H9 (cell line): ENCODE data around the gene SLC10A3. TPM values are rescaled to one million over a fixed set of nuclear protein-coding genes. Genes with fewer than 3 reads are reported as not detected.

Experiments used
- DNase-seq: peaks from one replicate; pipeline ENCODE4 v3.0.0-alpha.2; 2017
- H2AFZ ChIP-seq: one replicate; pipeline ENCODE4 v1.6.1; 2013; ENCODE audit warnings: mild to moderate bottlenecking, low read length, control low read depth, moderate library complexity
- H2AK5ac ChIP-seq: 2 replicates; pipeline ENCODE4 v1.6.1; 2013; ENCODE audit warnings: low read length, control low read depth, mixed read lengths; ENCODE audit not compliant: insufficient read length
- H2BK120ac ChIP-seq: one replicate; pipeline ENCODE4 v1.6.1; 2013; ENCODE audit warnings: low read depth, mild to moderate bottlenecking, low read length, control low read depth, inconsistent platforms; ENCODE audit not compliant: poor library complexity, severe bottlenecking
- H2BK12ac ChIP-seq: 2 replicates; pipeline ENCODE4 v1.6.1; 2013; ENCODE audit warnings: low read length, control low read depth, mixed read lengths, low read depth; ENCODE audit not compliant: insufficient read length
- H2BK15ac ChIP-seq: 2 replicates; pipeline ENCODE4 v1.6.1; 2013; ENCODE audit warnings: low read depth, low read length, control low read depth
- H2BK20ac ChIP-seq: one replicate; pipeline ENCODE4 v1.6.1; 2013; ENCODE audit warnings: low read depth, mild to moderate bottlenecking, low read length, control low read depth, inconsistent platforms; ENCODE audit not compliant: poor library complexity, severe bottlenecking
- H2BK5ac ChIP-seq: 2 replicates; pipeline ENCODE4 v1.6.1; 2013; ENCODE audit warnings: low read length, control low read depth, mixed read lengths; ENCODE audit not compliant: insufficient read length
- H3K14ac ChIP-seq: 2 replicates; pipeline ENCODE4 v1.6.1; 2013; ENCODE audit warnings: low read length, control low read depth; ENCODE audit not compliant: insufficient read depth
- H3K18ac ChIP-seq: 2 replicates; pipeline ENCODE4 v1.6.1; 2013; ENCODE audit warnings: low read depth, mild to moderate bottlenecking, mixed read lengths, low read length, control low read depth; ENCODE audit not compliant: insufficient read length
- H3K23ac ChIP-seq: 2 replicates; pipeline ENCODE4 v1.6.1; 2013; ENCODE audit warnings: low read length, control low read depth, mixed read lengths, low read depth; ENCODE audit not compliant: insufficient read length
- H3K23me2 ChIP-seq: 2 replicates; pipeline ENCODE4 v1.6.1; 2013; ENCODE audit warnings: low read depth, mild to moderate bottlenecking, mixed read lengths, low read length, control low read depth; ENCODE audit not compliant: insufficient read length, poor library complexity, severe bottlenecking
- H3K27ac ChIP-seq: 2 replicates; pipeline ENCODE4 v1.5.1; 2013; ENCODE audit warnings: low read length, control low read depth, mixed read lengths, low read depth; ENCODE audit not compliant: insufficient read length
- H3K27me3 ChIP-seq: 2 replicates; pipeline ENCODE4 v1.6.1; 2013; ENCODE audit warnings: low read length, control low read depth, inconsistent platforms; ENCODE audit not compliant: insufficient read depth
- H3K4ac ChIP-seq: 2 replicates; pipeline ENCODE4 v1.6.1; 2013; ENCODE audit warnings: low read depth, mild to moderate bottlenecking, control low read depth, inconsistent platforms, low read length, moderate library complexity
- H3K4me1 ChIP-seq: 2 replicates; pipeline ENCODE4 v1.6.1; 2013; ENCODE audit warnings: low read length, control low read depth, inconsistent platforms; ENCODE audit not compliant: insufficient read depth
- H3K4me2 ChIP-seq: 2 replicates; pipeline ENCODE4 v1.6.1; 2013; ENCODE audit warnings: low read length, control low read depth, mixed read lengths; ENCODE audit not compliant: insufficient read length, insufficient read depth
- H3K56ac ChIP-seq: 2 replicates; pipeline ENCODE4 v1.6.1; 2013; ENCODE audit warnings: low read depth, mild to moderate bottlenecking, mixed read lengths, low read length, control low read depth; ENCODE audit not compliant: insufficient read length
- H3K79me1 ChIP-seq: 2 replicates; pipeline ENCODE4 v1.6.1; 2013; ENCODE audit warnings: low read depth, mild to moderate bottlenecking, moderate library complexity, low read length, control low read depth, inconsistent platforms; ENCODE audit not compliant: insufficient read depth, poor library complexity, severe bottlenecking
- H3K79me2 ChIP-seq: 2 replicates; pipeline ENCODE4 v1.6.1; 2013; ENCODE audit warnings: low read length, control low read depth, inconsistent platforms; ENCODE audit not compliant: insufficient read depth
- H3K9ac ChIP-seq: 2 replicates; pipeline ENCODE4 v1.6.1; 2013; ENCODE audit warnings: low read length, control low read depth, mixed read lengths; ENCODE audit not compliant: insufficient read length; ENCODE audit errors: extremely low read depth
- H3K9me3 ChIP-seq: one replicate; pipeline ENCODE4 v1.6.1; 2013; ENCODE audit warnings: low read depth, low read length, inconsistent platforms; ENCODE audit not compliant: control insufficient read depth
- H3T11ph ChIP-seq: one replicate; pipeline ENCODE4 v1.6.1; 2013; ENCODE audit warnings: mild to moderate bottlenecking, low read length, control low read depth, inconsistent platforms
- H4K20me1 ChIP-seq: one replicate; pipeline ENCODE4 v1.6.1; 2013; ENCODE audit not compliant: control insufficient read depth, insufficient read length, insufficient read depth
- H4K5ac ChIP-seq: 2 replicates; pipeline ENCODE4 v1.6.1; 2013; ENCODE audit warnings: low read depth, mild to moderate bottlenecking, mixed read lengths, low read length, control low read depth; ENCODE audit not compliant: insufficient read length
- H4K8ac ChIP-seq: replicated peaks from 2 replicates; pipeline ENCODE4 v1.6.1; 2013; ENCODE audit warnings: low read length, control low read depth, mixed read lengths, low read depth; ENCODE audit not compliant: insufficient read length
- H4K91ac ChIP-seq: 2 replicates; pipeline ENCODE4 v1.6.1; 2013; ENCODE audit warnings: low read depth, mild to moderate bottlenecking, moderate library complexity, mixed read lengths, low read length, control low read depth; ENCODE audit not compliant: insufficient read length
- H3K27ac Mint-ChIP-seq, 3 experiments: 2 replicates in 2 of 3; 3 replicates in 1 of 3; pipeline ENCODE4 v1.8.0; 2020 to 2021; ENCODE audit warnings: mixed read lengths in 3 of 3, mild to moderate bottlenecking in 1 of 3, moderate library complexity in 1 of 3
- H3K27me3 Mint-ChIP-seq: 2 replicates; pipeline ENCODE4 v1.8.0; 2021; ENCODE audit warnings: low read depth, mild to moderate bottlenecking, moderate library complexity, mixed read lengths
- H3K36me3 Mint-ChIP-seq, 3 experiments: 2 replicates in 2 of 3; 3 replicates in 1 of 3; pipeline ENCODE4 v1.8.0; 2020 to 2021; ENCODE audit warnings: low read depth in 3 of 3, mixed read lengths in 3 of 3; ENCODE audit not compliant: insufficient read depth in 1 of 3
- H3K4me1 Mint-ChIP-seq, 2 experiments: 2 replicates each; pipeline ENCODE4 v1.8.0; 2020; ENCODE audit warnings: mixed read lengths in 2 of 2
- H3K4me3 Mint-ChIP-seq, 2 experiments: 2 replicates in 1 of 2; 3 replicates in 1 of 2; pipeline ENCODE4 v1.8.0; 2020 to 2021; ENCODE audit warnings: mild to moderate bottlenecking in 2 of 2, mixed read lengths in 2 of 2, moderate library complexity in 1 of 2
- H3K9me3 Mint-ChIP-seq, 2 experiments: 2 replicates in 1 of 2; 3 replicates in 1 of 2; pipeline ENCODE4 v1.8.0; 2020; ENCODE audit warnings: mild to moderate bottlenecking in 2 of 2, mixed read lengths in 2 of 2, moderate library complexity in 1 of 2
- CTCF ChIP-seq: fragments of 200-600 bp; sonication (generic); conservative IDR thresholded peaks from 3 replicates; pipeline ENCODE4 v1.8.0; 2021; ENCODE audit warnings: antibody characterized with exemption, mild to moderate bottlenecking
- WGBS: extraction: QIAGEN DNeasy Blood & Tissue Kit; methylation state at CpG from one replicate; pipeline ENCODE4 v1.1.7; 2013; ENCODE audit warnings: missing lambda C conversion rate, low lambda C conversion rate, mixed read lengths; ENCODE audit not compliant: insufficient read length; ENCODE audit errors: extremely low coverage; 5-methylcytosine and 5-hydroxymethylcytosine counted together
- total RNA-seq: library from RNA; stranded (reverse); gene quantifications from 2 replicates; pipeline ENCODE4 v1.2.1, GENCODE V29; 2021

SLC10A3 gene
- total RNA-seq, 1 experiment from 2014 or later = 8.8 TPM

- no peak overlapping the region; a peak in 1 of 5 replicates for H3K4me3 Mint-ChIP-seq
These were observed 48.6 kb upstream of the SLC10A3 start for GRCh38 chrX:154539077-154539476.

More at GRCh38 chrX:154539077-154539476, 48.6 kb upstream of the SLC10A3 start:
- no CpG with 5 or more reads among the region's 8 CpGs for WGBS
- no peak overlapping the region for H3K14ac ChIP-seq
- no peak overlapping the region for H3K9ac ChIP-seq
- no peak for DNase-seq
- H3K4me1 ChIP-seq = no peaks in the 10 kb centered on the region
- no peak overlapping the region for H3K27ac ChIP-seq
- peaks cover 28% of the 10 kb centered on the region for H3K9me3 ChIP-seq
- H2BK120ac ChIP-seq = no peak overlapping the region
- no peak overlapping the region for H3K23ac ChIP-seq
- H3K4me1 Mint-ChIP-seq = no peaks in the 10 kb centered on the region
- peaks cover 2% of the 10 kb centered on the region for H3K27me3 Mint-ChIP-seq
- H3K27me3 ChIP-seq = no peaks in the 10 kb centered on the region
- no peak overlapping the region; a peak in 1 of 7 replicates for H3K27ac Mint-ChIP-seq
- no peak overlapping the region for H2AK5ac ChIP-seq
- no peak overlapping the region for H2BK15ac ChIP-seq
- H3K4ac ChIP-seq = no peak overlapping the region
- H4K91ac ChIP-seq = no peak overlapping the region
- no peak overlapping the region for H2AFZ ChIP-seq
- H3K56ac ChIP-seq = no peak overlapping the region
- H4K5ac ChIP-seq = no peak overlapping the region
- H3K79me2 ChIP-seq = no peaks in the 10 kb centered on the region
- no peak overlapping the region for H3K4me2 ChIP-seq
- no peak overlapping the region for H3K18ac ChIP-seq
- H2BK12ac ChIP-seq = no peak overlapping the region
- peaks cover 29 to 55% (median 34%) of the 10 kb centered on the region in 3 experiments for H3K36me3 Mint-ChIP-seq
- no peak for TF ChIP-seq CTCF
- no peaks in the 10 kb centered on the region for H3K23me2 ChIP-seq
- no peak overlapping the region for H2BK20ac ChIP-seq
- no peaks in the 10 kb centered on the region for H3K79me1 ChIP-seq
- H3K9me3 Mint-ChIP-seq = peaks cover 56 to 78% of the 10 kb centered on the region in 2 experiments
- H2BK5ac ChIP-seq = no peak overlapping the region
- H4K8ac ChIP-seq = no peak overlapping the region
- H3T11ph ChIP-seq = no peak overlapping the region
- no peaks in the 10 kb centered on the region for H4K20me1 ChIP-seq
